Astrocyte (in vitro differentiated cells and primary cell): ENCODE measurements around the gene DMAP1. TPM values are rescaled to one million over a fixed set of nuclear protein-coding genes. Genes with fewer than 3 reads are reported as not detected.

Experiments used
- DNase-seq: peaks from one replicate; pipeline ENCODE4 v3.0.0-alpha.2; 2010; ENCODE audit warnings: low read depth
- FAIRE-seq: peaks from 2 replicates; lab custom pipeline; 2011; peaks lifted over from hg19 to GRCh38; lab: Jason Lieb, UNC
- H2AFZ ChIP-seq: 2 replicates; pipeline ENCODE4 v1.6.0; 2012; ENCODE audit warnings: low read depth, low read length, inconsistent platforms
- H3K27ac ChIP-seq: 2 replicates; pipeline ENCODE4 v1.5.1; 2011; ENCODE audit warnings: low read depth, low read length, inconsistent platforms
- H3K27me3 ChIP-seq: 2 replicates; pipeline ENCODE4 v1.6.0; 2011; ENCODE audit warnings: low read length, inconsistent platforms; ENCODE audit not compliant: insufficient read depth
- H3K36me3 ChIP-seq: 2 replicates; pipeline ENCODE4 v1.5.1; 2011; ENCODE audit warnings: low read length, inconsistent platforms; ENCODE audit not compliant: insufficient read depth
- H3K4me1 ChIP-seq: 2 replicates; pipeline ENCODE4 v1.5.1; 2011; ENCODE audit warnings: low read length, inconsistent platforms; ENCODE audit not compliant: insufficient read depth
- H3K4me2 ChIP-seq: 2 replicates; pipeline ENCODE4 v1.6.0; 2012; ENCODE audit warnings: low read length, inconsistent platforms
- H3K4me3 ChIP-seq: 2 replicates; pipeline ENCODE4 v1.5.1; 2011; ENCODE audit warnings: low read depth, mild to moderate bottlenecking, low read length, inconsistent platforms; ENCODE audit not compliant: insufficient read depth
- H3K79me2 ChIP-seq: 2 replicates; pipeline ENCODE4 v1.6.0; 2012; ENCODE audit warnings: mild to moderate bottlenecking, low read length, inconsistent platforms; ENCODE audit not compliant: insufficient read depth
- H3K9ac ChIP-seq: 2 replicates; pipeline ENCODE4 v1.6.0; 2012; ENCODE audit warnings: mild to moderate bottlenecking, low read length, inconsistent platforms
- H3K9me3 ChIP-seq: 2 replicates; pipeline ENCODE4 v1.5.1; 2012; ENCODE audit warnings: low read depth, mild to moderate bottlenecking, low read length, inconsistent platforms; ENCODE audit not compliant: insufficient read depth
- H4K20me1 ChIP-seq: 2 replicates; pipeline ENCODE4 v1.6.0; 2012; ENCODE audit warnings: low read length, inconsistent platforms; ENCODE audit not compliant: insufficient read depth
- H3K27ac Mint-ChIP-seq: one replicate; pipeline ENCODE4 v1.8.0; 2021; ENCODE audit warnings: mild to moderate bottlenecking, mixed read lengths; ENCODE audit not compliant: unreplicated experiment
- H3K27me3 Mint-ChIP-seq: one replicate; pipeline ENCODE4 v1.8.0; 2021; ENCODE audit warnings: low read depth, mixed read lengths; ENCODE audit not compliant: unreplicated experiment
- H3K36me3 Mint-ChIP-seq: one replicate; pipeline ENCODE4 v1.8.0; 2021; ENCODE audit warnings: low read depth, mixed read lengths; ENCODE audit not compliant: unreplicated experiment
- H3K4me1 Mint-ChIP-seq: one replicate; pipeline ENCODE4 v1.8.0; 2021; ENCODE audit warnings: low read depth, mixed read lengths; ENCODE audit not compliant: unreplicated experiment
- H3K4me3 Mint-ChIP-seq: one replicate; pipeline ENCODE4 v1.8.0; 2021; ENCODE audit warnings: mild to moderate bottlenecking, moderate library complexity, mixed read lengths; ENCODE audit not compliant: unreplicated experiment
- H3K9me3 Mint-ChIP-seq: one replicate; pipeline ENCODE4 v1.8.0; 2021; ENCODE audit warnings: mild to moderate bottlenecking, mixed read lengths; ENCODE audit not compliant: unreplicated experiment
- CTCF ChIP-seq: IDR thresholded peaks from 2 replicates; pipeline ENCODE4 v1.5.1; 2011; ENCODE audit warnings: low read depth, mild to moderate bottlenecking, inconsistent platforms, low read length, moderate library complexity; ENCODE audit not compliant: insufficient read depth
- EZH2 ChIP-seq: IDR thresholded peaks from 2 replicates; pipeline ENCODE4 v1.6.1; 2012; ENCODE audit warnings: mild to moderate bottlenecking, low read length, inconsistent platforms; ENCODE audit not compliant: insufficient read depth
- total RNA-seq: library from RNA; stranded (reverse); gene quantifications from 2 replicates; pipeline ENCODE4 v1.2.1, GENCODE V29; 2021

DMAP1 gene
- total RNA-seq, 1 donor from 2014 or later: 33.8 TPM

- Histone ChIP-seq H4K20me1 (peaks cover 9% of the 10 kb centered on the region), H3K9me3 (no peaks in the 10 kb centered on the region), H3K27me3 (no peaks in the 10 kb centered on the region), H3K79me2 (no peaks in the 10 kb centered on the region), H3K4me1 (no peaks in the 10 kb centered on the region), H3K27ac (no peak overlapping the region), H3K9ac (no peak overlapping the region), H3K4me3 (no peak overlapping the region), H2AFZ (no peak overlapping the region), H3K4me2 (no peak overlapping the region), H3K36me3 (no peaks in the 10 kb centered on the region)
- H3K4me1 Mint-ChIP-seq: no peaks in the 10 kb centered on the region
- no peak for FAIRE-seq
- TF ChIP-seq CTCF (no peak), EZH2 (no peak)
- no peak overlapping the region for H3K27ac Mint-ChIP-seq
- no peak for DNase-seq
- H3K9me3 Mint-ChIP-seq: no peaks in the 10 kb centered on the region
- H3K27me3 Mint-ChIP-seq: no peaks in the 10 kb centered on the region
- peaks cover 15% of the 10 kb centered on the region for H3K36me3 Mint-ChIP-seq
- no peak overlapping the region for H3K4me3 Mint-ChIP-seq
Measured at GRCh38 chr1:44227211-44227610, 13.9 kb downstream of the DMAP1 start.

GRCh38 chr1:44228218-44228617 is 14.9 kb downstream of the DMAP1 start:
- DNase-seq (no peak), FAIRE-seq (no peak)
- H3K27me3 ChIP-seq: no peaks in the 10 kb centered on the region
- peaks cover 4% of the 10 kb centered on the region for H4K20me1 ChIP-seq
- Mint-ChIP-seq H3K4me1 (no peaks in the 10 kb centered on the region), H3K27ac (no peak overlapping the region), H3K36me3 (peaks cover 18% of the 10 kb centered on the region), H3K4me3 (no peak overlapping the region), H3K27me3 (no peaks in the 10 kb centered on the region), H3K9me3 (no peaks in the 10 kb centered on the region)
- no peak overlapping the region for H3K9ac ChIP-seq
- H3K4me1 ChIP-seq: no peaks in the 10 kb centered on the region
- H3K79me2 ChIP-seq: no peaks in the 10 kb centered on the region
- no peaks in the 10 kb centered on the region for H3K9me3 ChIP-seq
- H3K36me3 ChIP-seq: no peaks in the 10 kb centered on the region
- no peak overlapping the region for H3K4me2 ChIP-seq
- no peak for TF ChIP-seq CTCF
- no peak for TF ChIP-seq EZH2
- no peak overlapping the region for H3K27ac ChIP-seq
- H2AFZ ChIP-seq: no peak overlapping the region
- no peak overlapping the region for H3K4me3 ChIP-seq

- DNase-seq (no peak), FAIRE-seq (no peak)
- Histone ChIP-seq H3K36me3 (no peaks in the 10 kb centered on the region), H3K9ac (no peak overlapping the region), H3K79me2 (no peaks in the 10 kb centered on the region), H3K9me3 (no peaks in the 10 kb centered on the region), H3K4me2 (no peak overlapping the region), H3K27ac (no peak overlapping the region), H3K4me1 (no peaks in the 10 kb centered on the region), H2AFZ (no peak overlapping the region), H4K20me1 (no peaks in the 10 kb centered on the region), H3K4me3 (no peak overlapping the region), H3K27me3 (no peaks in the 10 kb centered on the region)
- H3K36me3 Mint-ChIP-seq: peaks cover 24% of the 10 kb centered on the region
- no peaks in the 10 kb centered on the region for H3K27me3 Mint-ChIP-seq
- no peak for TF ChIP-seq EZH2
- no peak for TF ChIP-seq CTCF
- H3K27ac Mint-ChIP-seq: no peak overlapping the region
- no peaks in the 10 kb centered on the region for H3K9me3 Mint-ChIP-seq
- H3K4me1 Mint-ChIP-seq: no peaks in the 10 kb centered on the region
- no peak overlapping the region for H3K4me3 Mint-ChIP-seq
Measured at GRCh38 chr1:44229435-44230167, 16.3 kb downstream of the DMAP1 start.
